Renal cortex interstitium (tissue), 3 donors: ENCODE measurements around the gene NMNAT1. TPM values are rescaled to one million over a fixed set of nuclear protein-coding genes. Genes with fewer than 3 reads are reported as not detected.

Experiments used
- polyA plus RNA-seq, 3 donors: library from polyadenylated mRNA; unstranded; fragments of 120-200 nt; gene quantifications; one replicate each; pipeline ENCODE4 v1.2.1, GENCODE V29; 2013; ENCODE audit not compliant: insufficient read length in 3 of 3

NMNAT1 gene
- polyA plus RNA-seq, 3 donors: 21.5 to 23.9 (median 22.0) TPM

Other genes with a start within 250 kb of the NMNAT1 start
- 100 to 1,000 TPM; 133 to 166 (median 157) TPM for gene CLSTN1, start 119.5 kb upstream of the NMNAT1 start, polyA plus RNA-seq
- 10 to 100 TPM; 28.5 to 35.9 (median 35.3) TPM for gene CTNNBIP1, start 33.2 kb upstream of the NMNAT1 start, polyA plus RNA-seq
- gene LZIC, start 84 bp upstream of the NMNAT1 start, polyA plus RNA-seq: 10 to 100 TPM; 65.1 to 78.4 (median 66.7) TPM
- gene RBP7, start 53.8 kb downstream of the NMNAT1 start, polyA plus RNA-seq: 10 to 100 TPM; 20.1 to 29.3 (median 22.3) TPM
- gene UBE4B, start 89.5 kb downstream of the NMNAT1 start, polyA plus RNA-seq: 10 to 100 TPM; 50.7 to 59.1 (median 55.0) TPM